A549 (cell line): Measurements from ENCODE around the gene UBE2N.

ENCODE experiments used
- CEBPB ChIP-seq, 2 experiments: fragments of >200 bp in 1 of 2; sonication (Bioruptor Twin) in 1 of 2; formaldehyde crosslinking in 1 of 2; IDR thresholded peaks; 2 replicates each; pipeline ENCODE4 v1.6.1; 2012 to 2016
- CHD4 ChIP-seq: fragments of 200-600 bp; sonication (generic); IDR thresholded peaks from 2 replicates; pipeline ENCODE4 v1.6.1; 2016; ENCODE audit warnings: antibody characterized with exemption, mild to moderate bottlenecking, borderline replicate concordance
- ESRRA ChIP-seq: fragments of 150-350 bp; IDR thresholded peaks from 2 replicates; pipeline ENCODE4 v1.6.1; 2014; ENCODE audit warnings: mild to moderate bottlenecking, low read length, borderline replicate concordance
- HDAC2 ChIP-seq: fragments of 200-600 bp; sonication (generic); IDR thresholded peaks from 2 replicates; pipeline ENCODE4 v1.6.1; 2016
- NPAS2 ChIP-seq: fragments of 250-450 bp; sonication (Bioruptor Pico); IDR thresholded peaks from 2 replicates; pipeline ENCODE4 v1.8.0; 2022; ENCODE audit warnings: mild to moderate bottlenecking, moderate library complexity, borderline replicate concordance
- POLR2A ChIP-seq: IDR thresholded peaks from 2 replicates; pipeline ENCODE4 v1.6.1; 2012; ENCODE audit warnings: mild to moderate bottlenecking, low read length
- RAD21 ChIP-seq, 2 experiments: fragments of >200 bp in 1 of 2; sonication (Bioruptor Twin) in 1 of 2; formaldehyde crosslinking in 1 of 2; IDR thresholded peaks in 1 of 2; conservative IDR thresholded peaks in 1 of 2; 2 replicates in 1 of 2; 3 replicates in 1 of 2; pipeline ENCODE4 v1.6.1; 2012 to 2018; ENCODE audit warnings: inconsistent platforms in 1 of 2
- SMC3 ChIP-seq: fragments of >200 bp; sonication (Bioruptor Twin); formaldehyde crosslinking; IDR thresholded peaks from 3 replicates; pipeline ENCODE4 v1.6.1; 2018; ENCODE audit warnings: inconsistent platforms
- ZFP36 ChIP-seq: fragments of 450-650 bp; IDR thresholded peaks from 2 replicates; pipeline ENCODE4 v1.6.1; 2014; ENCODE audit warnings: borderline replicate concordance; ENCODE audit not compliant: partially characterized antibody
- TF ChIP-seq, protein P1 (sequence below): fragments of >200 bp; sonication (Bioruptor Twin); formaldehyde crosslinking; IDR thresholded peaks from 3 replicates; pipeline ENCODE4 v1.5.1; 2016

DNA sequence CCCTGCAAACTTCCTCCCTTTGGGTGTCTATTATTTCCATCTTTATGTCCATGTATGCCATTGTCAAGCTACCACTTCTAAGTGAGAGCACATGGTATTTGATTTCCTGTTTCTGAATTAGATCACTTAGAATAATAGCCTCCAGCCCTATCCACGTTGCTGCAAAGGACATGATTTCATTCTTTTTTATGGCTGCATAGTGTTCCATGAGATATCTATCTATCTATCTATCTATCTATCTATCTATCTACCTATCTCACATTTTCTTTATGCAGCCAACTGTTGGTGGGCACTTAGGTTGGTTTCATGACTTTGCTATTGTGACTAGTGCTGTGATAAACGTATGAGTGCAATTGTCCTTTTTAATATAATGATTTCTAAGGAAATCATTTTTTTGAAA, 14.3 kb upstream of the UBE2N start:
- no peak for TF ChIP-seq SMC3
- TF ChIP-seq ZFP36: no peak
- TF ChIP-seq, protein P1, sequence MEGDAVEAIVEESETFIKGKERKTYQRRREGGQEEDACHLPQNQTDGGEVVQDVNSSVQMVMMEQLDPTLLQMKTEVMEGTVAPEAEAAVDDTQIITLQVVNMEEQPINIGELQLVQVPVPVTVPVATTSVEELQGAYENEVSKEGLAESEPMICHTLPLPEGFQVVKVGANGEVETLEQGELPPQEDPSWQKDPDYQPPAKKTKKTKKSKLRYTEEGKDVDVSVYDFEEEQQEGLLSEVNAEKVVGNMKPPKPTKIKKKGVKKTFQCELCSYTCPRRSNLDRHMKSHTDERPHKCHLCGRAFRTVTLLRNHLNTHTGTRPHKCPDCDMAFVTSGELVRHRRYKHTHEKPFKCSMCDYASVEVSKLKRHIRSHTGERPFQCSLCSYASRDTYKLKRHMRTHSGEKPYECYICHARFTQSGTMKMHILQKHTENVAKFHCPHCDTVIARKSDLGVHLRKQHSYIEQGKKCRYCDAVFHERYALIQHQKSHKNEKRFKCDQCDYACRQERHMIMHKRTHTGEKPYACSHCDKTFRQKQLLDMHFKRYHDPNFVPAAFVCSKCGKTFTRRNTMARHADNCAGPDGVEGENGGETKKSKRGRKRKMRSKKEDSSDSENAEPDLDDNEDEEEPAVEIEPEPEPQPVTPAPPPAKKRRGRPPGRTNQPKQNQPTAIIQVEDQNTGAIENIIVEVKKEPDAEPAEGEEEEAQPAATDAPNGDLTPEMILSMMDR: no peak
- TF ChIP-seq CEBPB (IDR thresholded peaks at IDR 0.05): no peak
- TF ChIP-seq NPAS2: no peak
- no peak for TF ChIP-seq ESRRA
- no peak for TF ChIP-seq POLR2A
- TF ChIP-seq CHD4: no peak
- TF ChIP-seq RAD21 (conservative IDR thresholded peaks at IDR 0.05 in 1 of 2, IDR thresholded peaks at IDR 0.05 in 1 of 2): no peak
- no peak for TF ChIP-seq HDAC2
